Activated CD4-positive, alpha-beta T cell treated with anti-CD3 and anti-CD28 coated beads, Interleukin-2, amount 50 U/mL, for 16 hours (primary cell): ENCODE data around the gene CHKA.

Source experiments
- DNase-seq: peaks from one replicate; pipeline ENCODE4 v3.0.0-alpha.2; 2020

Gene CHKA

DNA sequence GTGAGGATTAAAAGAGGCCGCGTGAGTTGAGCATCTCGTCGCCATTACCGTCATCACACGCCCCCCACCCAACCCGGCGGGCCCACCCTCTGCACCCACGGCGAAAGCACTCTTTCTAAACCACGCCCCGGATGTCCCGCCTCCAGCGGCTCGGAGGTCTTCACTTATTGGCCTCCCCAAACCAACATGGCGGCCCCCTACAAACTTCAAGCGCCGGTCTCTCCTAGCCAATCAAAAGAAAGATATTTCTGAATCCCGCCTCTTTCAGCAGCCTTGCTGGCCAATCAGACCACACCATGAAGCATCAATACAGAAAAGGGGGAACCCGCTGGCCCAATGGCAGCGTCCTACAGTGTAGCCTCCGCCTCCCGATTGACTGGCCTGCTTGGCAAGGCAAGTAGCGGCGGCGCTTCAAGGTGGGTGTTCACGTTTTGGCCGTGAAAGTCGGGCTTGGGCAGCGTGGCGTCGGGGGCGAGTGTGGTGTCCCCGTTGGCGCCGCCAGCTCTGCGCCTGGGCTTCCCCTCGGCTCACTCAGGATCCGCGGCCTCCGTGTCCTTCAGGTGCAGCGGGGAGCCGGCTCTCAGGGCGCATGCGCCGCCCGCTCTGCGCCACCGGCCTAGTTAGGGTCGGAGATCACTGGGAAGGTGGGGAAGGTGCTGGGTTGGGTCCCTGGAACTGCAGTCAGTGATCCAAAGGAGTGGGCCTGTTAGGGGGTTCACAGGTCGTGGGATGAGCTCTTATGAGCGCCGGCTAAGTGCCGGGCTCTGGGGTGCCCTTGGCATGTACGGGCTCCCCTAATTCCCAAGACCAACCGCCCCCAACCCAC, 90.7 kb downstream of the CHKA start, which contains the start of gene NDUFS8:
Gene NDUFS8 (plus strand): TSS at position 364 of the 826 bp plus-strand sequence. CDS start 1,471 bp downstream, outside the sequence.
- peak; percentile 99 for DNase-seq

DNA sequence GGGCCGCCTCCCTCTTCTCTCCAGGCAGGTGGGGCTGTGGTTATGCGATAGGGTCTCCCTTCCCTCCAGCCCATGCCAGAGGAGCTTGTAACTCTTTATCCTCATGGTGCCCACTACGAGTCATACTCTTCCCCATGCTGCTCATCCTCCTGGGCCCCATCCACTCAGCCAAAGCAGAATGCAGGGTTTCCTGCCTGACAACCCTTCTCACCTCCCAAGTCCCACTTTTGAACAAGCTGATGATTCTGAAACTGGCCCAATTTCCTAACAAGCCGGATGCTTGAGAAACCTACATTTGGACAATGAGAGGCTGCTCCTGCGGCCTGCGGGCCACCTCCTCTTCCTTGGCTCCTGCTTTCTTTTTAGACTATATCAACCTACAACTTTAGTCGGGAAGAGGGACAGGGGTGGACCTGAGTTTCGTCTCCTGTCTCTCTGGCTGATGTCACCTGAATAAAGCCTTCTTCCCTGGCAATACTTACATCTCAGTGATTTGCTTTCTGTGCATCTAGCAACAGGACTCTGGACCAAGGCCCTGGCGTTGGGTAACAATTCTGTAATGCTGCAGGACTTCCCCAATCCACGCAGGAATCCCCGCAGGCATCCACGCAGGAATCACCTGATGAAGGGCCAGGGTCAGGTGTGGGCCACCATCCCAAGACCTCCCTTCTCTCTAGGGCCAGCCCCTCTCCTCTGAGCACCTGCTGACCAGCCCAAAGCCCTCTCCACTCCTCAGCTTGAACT, 92.2 kb downstream of the CHKA start:
- DNase-seq, result no peak

DNA sequence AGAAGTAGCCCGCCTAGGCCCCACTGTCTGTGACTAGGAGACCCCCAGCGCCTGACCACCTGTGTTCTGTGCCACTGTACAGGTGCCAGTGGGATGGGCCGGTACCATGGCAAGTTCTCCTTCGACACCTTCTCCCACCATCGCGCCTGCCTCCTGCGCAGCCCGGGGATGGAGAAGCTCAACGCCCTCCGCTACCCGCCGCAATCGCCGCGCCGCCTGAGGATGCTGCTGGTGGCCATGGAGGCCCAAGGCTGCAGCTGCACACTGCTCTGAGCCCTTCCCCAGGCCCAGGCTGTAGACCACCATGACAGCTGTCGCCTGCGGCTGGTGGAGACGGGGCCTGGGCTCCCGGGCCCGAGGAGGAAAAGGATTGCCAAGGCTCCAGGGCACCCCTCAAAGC, 93.5 kb downstream of the CHKA start:
- no peak for DNase-seq

DNA sequence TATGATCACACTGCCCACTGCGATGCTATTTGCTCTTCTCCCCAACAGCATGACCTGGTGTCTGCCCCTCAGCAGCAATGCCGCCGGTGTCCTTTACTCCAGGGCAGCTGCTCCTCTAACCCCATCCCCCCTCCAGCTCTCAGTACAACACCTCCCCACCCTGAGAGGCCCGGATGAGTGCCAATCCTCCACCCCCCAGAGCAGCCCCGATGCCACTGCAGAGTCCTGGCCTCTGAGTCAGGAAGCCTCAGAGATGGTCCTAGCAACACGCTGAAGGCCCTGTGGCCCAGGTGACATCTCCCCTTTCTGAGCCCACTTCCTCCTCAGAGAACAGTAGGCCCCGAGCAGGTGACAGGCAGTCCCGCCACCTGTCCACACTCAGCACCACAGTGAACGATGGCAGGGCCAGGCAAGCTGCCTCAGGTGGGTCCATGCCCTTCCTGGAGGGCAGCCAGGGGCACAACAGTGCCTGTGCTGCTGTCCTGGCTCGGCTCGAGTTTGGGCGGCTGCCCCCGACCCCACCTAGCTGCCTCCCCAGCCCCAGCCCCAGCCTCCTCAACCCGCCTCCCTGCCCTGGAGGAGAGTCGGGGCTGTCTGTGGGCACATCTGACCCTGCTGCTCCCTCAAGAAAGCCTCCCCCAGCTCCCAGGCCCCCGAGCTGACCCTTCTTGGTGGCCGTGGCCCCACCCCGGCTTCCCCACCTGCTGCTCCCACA, 94.6 kb downstream of the CHKA start:
- no peak for DNase-seq

DNA sequence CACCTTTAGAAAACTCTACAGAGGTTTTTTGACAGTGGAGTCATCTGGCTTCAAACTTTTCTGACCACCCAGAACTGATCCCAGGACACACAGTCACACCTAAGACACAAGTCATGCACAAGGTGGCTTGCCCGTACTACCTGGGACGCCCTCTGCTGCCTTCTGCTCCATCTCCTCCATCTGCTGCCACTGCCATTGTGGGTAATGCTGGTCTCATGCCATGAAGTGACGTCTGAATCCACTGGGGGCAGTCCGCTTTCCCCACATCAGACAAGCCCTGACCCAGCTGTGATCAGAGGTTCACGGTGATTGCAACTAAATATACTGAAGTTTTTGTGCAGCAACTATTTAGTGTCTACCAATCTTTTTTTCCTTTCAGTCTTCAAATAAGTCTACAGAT, 96.1 kb downstream of the CHKA start:
- DNase-seq, result no peak

DNA sequence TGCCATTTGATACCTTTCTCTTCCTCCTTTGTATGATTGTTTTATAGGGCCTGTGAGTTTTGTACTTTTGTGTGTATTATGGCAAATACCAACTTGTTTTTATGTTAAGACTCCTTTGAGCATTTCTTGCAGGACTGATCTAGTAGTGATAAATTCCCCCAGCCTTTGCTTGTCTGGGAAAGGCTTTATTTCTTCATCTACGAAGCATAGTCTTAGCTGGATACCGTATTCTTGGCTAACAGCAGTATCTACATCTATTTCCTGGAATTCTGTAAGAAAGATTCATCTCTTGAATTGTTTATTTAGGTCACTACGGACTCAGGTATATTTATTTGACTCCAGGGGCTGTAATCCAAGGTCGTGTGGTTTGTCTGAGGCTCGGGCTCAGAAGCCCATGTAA, 96.7 kb downstream of the CHKA start:
- DNase-seq, result no peak

DNA sequence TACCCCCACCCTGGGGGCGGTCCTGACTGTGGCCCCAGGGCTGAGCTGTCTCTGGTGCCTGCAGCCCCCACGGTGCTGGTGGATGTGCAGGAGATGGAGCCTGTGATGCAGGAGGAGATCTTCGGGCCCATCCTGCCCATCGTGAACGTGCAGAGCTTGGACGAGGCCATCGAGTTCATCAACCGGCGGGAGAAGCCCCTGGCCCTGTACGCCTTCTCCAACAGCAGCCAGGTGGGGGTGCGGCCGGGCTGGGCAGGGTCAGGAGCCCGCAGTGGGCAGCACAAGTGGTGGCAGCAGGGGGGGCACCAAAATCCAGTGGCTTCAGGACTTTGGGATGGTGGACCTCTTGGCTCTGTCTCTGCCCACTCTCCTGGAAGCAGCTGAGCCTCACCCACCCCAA, 98.7 kb downstream of the CHKA start:
- no peak for DNase-seq

DNA sequence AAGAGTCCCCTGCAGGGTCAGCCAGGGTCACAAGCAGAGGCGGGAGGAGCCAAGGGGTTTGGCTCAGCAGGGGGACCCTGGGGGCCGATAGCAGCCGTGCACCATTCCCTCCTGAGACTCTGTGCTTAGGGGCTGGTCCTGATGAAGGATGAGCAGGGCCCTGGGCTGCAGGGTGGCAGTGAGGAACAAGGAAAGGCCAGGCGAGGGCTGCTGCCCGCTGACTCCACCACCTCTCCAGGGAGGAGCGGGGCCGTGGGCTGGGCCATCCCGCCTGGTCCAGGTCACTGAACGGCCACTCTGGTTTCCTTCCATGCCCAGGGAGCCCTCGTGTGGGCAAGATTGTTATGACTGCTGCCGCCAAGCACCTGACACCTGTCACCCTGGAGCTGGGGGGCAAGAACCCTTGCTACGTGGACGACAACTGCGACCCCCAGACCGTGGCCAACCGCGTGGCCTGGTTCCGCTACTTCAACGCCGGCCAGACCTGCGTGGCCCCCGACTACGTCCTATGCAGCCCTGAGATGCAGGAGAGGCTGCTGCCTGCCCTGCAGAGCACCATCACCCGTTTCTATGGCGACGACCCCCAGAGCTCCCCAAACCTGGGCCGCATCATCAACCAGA, 99.9 kb downstream of the CHKA start:
- no peak for DNase-seq

DNA sequence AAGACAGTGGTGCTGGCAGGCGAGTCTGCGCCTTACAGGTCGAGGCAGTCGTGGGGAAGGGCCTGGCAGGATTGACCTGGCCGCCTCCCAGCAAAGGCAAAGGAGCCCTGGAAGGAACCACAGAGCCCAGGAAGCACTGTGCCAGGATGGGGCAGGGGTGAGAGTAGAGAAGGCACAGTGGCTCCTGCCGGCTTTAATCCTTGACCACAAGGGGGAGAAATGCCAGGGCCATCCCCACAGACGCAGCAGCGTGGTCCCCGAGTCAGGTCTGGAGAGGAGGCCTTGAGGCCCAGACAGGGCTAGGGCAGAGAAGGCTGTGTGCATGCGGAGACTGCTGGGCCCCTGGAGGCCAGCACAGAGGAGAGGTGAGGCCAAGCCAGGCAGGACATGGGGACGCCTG, 100.6 kb downstream of the CHKA start:
- no peak for DNase-seq

DNA sequence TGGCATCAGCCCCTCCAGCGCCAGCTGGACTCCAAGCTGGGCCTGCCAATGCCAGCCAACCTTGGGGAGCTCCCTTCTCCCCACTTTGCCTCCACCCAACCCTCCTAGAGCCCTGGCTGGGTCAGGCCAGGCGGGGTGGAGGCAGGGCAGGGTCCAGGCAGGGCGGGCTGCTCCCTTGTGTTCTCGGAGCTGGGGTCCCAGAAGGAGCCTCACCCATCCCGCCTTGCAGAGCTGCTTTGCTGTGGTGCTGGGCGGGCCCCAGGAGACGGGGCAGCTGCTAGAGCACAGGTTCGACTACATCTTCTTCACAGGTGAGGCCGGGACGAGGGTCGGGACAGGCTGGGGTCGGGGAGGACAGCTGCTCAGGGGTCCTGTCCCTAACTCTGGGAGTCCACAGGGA, 101.7 kb downstream of the CHKA start:
- no peak for DNase-seq

DNA sequence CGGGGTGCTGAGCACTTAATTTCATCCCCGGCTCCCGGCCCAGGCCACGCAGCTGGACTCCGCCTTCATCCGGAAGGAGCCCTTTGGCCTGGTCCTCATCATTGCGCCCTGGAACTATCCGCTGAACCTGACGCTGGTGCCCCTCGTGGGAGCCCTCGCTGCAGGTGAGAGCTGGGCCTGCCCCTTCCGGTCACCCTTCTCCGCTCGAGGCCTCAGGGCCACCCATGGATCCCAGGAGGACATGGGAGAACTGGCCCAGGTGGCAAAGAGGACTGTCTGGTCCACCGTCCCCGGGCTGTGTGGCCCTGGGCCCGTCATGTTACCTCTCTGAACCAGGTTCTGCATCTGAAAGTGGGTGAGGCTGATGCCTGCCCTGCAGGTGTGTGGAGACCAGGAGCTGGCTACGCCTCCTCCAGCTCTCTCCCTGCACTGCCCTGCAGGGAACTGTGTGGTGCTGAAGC, 102.4 kb downstream of the CHKA start:
- DNase-seq, result no peak

DNA sequence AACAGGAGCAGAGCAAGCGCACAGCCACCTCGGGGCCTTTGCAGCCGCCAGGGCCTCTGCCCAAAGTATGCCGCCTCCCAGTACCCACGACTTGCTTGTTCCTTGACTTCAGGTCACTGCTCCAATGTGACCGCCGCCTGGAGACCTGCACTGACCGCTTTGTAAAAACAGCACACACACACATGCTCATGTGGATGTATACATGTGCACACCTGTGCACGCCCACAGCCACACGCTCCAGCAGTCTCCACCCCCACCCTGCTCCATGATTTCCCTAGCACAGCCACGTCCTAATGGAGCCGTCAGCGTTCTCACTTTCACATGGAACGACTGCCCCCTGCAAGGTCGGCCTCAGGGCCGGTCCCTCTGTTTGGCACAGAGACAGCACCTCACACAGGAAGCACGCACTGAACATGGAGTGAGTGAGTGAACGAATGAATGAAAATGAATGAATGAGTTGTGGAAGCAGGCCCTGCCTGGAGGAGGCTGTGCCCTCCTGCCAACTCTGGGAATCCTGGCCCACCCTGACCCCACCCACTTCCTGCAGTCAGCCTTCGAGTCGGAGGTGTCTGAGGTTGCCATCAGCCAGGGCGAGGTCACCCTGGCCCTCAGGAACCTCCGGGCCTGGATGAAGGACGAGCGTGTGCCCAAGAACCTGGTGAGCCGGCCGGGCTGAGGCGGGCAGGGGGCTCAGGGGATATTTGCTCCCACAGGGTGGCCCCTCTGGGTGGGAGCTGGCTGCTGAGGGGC, 103.0 kb downstream of the CHKA start:
- no peak for DNase-seq

DNA sequence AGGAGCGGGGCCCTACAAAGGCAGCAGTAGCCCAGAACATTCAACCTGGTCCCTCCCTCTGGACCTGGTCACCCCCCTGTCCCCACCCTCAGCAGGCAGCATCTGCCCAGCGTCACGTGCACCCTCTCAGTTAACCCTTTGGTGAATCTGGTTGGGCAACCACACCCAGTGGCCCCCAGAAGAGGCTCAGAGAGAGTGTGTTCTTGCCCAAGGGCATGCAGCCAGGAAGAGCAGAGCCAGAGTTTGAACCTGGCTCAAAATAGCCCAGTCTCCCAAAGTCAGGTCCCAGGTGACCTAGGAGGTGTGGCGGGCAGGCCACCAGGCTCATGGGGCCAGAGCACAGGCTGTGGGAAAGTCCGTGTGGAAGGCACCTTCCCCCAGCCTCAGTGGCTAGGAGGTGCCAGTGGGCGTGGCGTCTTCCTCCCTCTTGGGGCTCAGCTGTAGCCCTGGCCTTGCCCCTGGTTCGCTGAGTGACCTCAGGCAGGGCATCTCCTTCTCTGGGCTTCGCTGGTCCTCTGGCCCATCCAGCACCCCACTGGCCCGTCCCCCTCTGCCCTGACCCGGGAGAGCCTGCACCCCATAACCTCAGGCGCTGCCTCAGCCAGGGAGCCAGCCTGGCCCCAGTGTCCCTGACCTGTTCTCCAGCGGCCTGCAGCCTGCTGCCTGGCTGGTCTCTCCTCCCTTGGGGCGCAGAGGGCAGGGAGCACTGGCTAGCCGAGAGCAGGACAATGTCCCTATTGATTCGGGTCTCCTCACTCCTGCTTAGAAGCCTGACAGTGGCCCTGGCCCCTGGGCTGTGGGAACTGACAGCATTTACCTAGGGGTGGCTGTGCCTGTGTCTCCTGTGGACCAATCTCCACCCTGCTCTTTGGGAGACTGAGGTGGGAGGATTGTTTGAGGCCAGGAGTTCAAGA, 104.0 kb downstream of the CHKA start:
- DNase-seq, result no peak

DNA sequence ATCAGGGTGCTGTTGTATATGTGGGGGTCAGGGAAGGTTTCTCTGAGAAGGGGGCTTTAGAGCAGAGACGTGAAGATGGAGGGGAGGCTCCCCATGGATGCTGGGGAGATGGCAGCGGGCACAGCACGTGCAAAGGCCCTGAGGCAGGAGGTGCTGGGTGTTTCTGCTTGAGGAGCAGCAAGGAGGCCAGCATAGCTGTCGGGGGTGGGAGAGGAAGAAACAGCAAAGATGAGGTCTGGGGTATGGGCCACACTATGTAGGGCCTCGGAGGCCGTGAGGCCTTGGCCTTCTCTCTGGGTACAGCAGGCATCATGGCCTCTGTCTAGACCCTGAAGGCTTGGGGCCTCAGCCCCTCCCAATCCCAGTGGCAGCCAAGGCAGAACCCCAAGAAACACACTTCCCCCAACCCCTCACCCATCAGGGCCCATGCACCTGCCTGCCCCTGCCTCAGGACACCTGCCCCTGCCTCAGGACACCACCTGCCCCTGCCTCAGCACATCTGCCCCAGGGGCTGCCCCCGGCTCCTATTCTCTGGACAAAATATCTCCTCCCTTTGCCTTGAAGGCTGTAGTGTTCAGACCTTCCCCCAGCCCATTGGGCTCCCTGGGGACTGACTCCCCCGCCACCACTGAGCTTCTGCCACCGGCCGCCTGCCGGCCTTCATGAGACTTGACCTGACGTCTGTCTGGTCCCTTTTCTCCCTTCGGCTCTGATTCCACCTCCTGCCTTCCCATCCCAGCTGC, 104.9 kb downstream of the CHKA start:
- no peak for DNase-seq

DNA sequence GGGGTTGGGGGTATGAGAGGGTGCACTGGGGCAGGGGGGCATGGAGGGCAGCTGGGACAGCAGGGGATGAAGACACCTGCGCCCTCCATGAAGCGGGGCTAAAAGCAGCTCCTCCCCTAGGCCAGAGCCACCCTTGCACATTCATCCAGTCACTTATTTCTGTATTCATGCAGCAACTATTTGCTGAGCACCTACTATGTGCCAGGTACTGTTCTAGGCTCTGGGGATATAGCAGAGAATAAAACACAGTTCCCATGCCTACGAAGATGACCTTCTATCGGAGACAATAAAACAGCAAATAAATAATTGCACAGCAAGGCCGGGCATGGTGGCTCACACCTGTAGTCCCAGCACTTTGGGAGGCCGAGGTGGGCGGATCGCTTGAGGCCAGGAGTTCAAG, 105.7 kb downstream of the CHKA start:
- DNase-seq, result no peak

DNA sequence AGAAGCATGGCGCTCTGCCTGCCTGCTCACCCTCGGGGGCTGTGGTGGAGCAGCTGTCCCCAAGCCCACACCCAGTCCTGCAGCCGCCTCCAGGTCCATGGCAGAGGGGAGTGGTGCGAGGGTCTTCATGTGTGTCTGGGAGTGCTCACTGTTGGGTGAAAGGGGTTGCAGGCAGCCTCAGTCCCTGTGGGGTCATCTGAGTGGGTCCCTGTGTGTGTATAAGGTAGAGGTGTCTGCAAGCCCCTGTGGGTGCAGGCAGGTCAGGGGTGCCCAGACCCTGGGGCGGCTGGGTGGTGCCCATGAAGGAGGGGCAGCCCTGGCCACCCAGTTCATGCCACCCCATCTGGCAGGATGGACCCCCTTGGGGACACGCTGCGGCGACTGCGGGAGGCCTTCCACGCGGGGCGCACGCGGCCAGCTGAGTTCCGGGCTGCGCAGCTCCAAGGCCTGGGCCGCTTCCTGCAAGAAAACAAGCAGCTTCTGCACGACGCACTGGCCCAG, 106.2 kb downstream of the CHKA start:
- no peak for DNase-seq

DNA sequence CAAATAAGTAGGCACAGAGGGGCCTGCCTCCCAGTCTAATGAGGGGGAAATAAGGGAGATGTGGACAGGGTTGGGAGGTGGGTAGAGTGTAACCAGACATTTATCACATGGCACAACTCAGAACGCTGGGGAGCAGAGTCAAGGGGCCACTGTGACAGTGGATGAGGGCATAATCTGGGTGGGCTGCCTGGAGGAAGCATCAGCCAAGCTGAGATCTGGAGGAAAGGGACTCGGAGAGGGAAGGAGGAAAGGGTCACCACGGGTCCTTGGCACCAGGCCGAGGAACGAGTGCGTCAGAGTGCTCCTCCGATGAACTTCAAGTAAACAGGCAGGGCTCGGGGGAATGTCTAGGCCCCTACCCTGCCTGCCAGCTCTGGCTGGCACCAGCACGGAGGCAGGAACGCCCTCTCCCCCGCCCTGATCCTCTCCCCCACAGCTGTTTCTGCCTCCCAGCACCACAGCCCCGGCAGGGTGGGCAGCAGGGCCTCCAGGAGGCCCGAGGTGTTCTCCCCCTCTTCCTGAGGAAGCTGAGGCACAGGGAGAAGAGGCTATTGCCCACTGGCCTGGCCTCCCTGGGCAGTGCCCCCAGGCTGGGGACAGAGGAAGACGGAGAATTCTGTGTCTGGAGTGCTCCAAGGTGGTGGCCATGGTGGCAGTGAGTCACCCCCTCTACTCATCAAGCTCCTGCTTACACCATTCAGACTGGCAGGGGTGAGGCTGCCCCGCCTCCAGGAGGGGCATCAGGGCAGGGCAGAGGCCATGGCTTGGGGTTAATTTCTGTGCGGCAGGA, 106.8 kb downstream of the CHKA start:
- DNase-seq, result no peak

DNA sequence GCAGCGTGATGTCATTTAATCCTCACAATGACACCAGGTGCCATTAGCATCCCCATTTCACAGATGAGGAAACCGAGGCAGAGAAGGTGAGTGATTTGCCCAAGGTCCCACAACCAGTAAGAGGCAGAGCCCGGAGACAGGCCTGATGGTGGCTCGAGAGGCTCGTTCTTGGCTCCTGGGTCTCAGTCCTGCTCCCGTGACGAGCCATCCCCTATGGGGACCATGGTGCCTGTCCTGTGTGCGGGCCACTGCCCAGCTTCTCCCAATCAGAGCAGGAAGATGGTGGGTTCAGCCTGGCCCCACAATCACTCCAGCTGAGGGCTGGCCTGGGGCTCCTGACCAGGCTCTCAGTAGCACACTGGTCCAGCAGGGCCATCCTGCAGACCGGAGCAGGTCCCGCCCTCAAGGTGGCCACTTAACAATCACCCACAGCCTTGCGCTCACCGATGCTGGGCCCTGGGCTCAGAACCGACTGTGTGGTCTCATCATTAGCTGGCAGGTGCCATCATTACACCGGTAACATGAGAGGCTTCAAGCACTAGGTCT, 107.5 kb downstream of the CHKA start:
- no peak for DNase-seq
